Medulla oblongata (tissue), 1 donor: Measurements from ENCODE around the gene LRRTM3.

Experiments
- DNase-seq: peaks from one replicate; pipeline ENCODE4 v3.0.0-alpha.2; 2015; ENCODE audit errors: extremely low spot score

The LRRTM3 gene

GRCh38 chr10:67119651-67120050 lies 193.8 kb downstream of the LRRTM3 start:
- no peak for DNase-seq

GRCh38 chr10:67127441-67127840 lies 201.6 kb downstream of the LRRTM3 start:
- DNase-seq: no peak

GRCh38 chr10:67140641-67141040 lies 214.8 kb downstream of the LRRTM3 start:
- DNase-seq: no peak

GRCh38 chr10:67141300-67141699 lies 215.5 kb downstream of the LRRTM3 start:
- no peak for DNase-seq

GRCh38 chr10:67144530-67144929 lies 218.7 kb downstream of the LRRTM3 start:
- no peak for DNase-seq
